SJCRH30 (cell line): ENCODE data around the gene VSTM4. TPM values are rescaled to one million over a fixed set of nuclear protein-coding genes. Genes with fewer than 3 reads are reported as not detected.

Experiments
- DNase-seq, 2 experiments: peaks; one replicate each; pipeline ENCODE4 v3.0.0-alpha.2; 2015 to 2020
- H3K27ac ChIP-seq: fragments of 250-450 bp; sonication (Bioruptor Pico); 2 replicates; pipeline ENCODE4 v1.5.1; 2020; ENCODE audit warnings: mild to moderate bottlenecking, moderate library complexity
- H3K27me3 ChIP-seq: fragments of 250-450 bp; sonication (Bioruptor Pico); 2 replicates; pipeline ENCODE4 v1.5.1; 2020; ENCODE audit warnings: mild to moderate bottlenecking, moderate library complexity
- H3K36me3 ChIP-seq: fragments of 250-450 bp; sonication (Bioruptor Pico); 2 replicates; pipeline ENCODE4 v1.5.1; 2020; ENCODE audit warnings: mild to moderate bottlenecking, moderate library complexity
- H3K4me1 ChIP-seq: fragments of 250-450 bp; sonication (Bioruptor Pico); 2 replicates; pipeline ENCODE4 v1.5.1; 2020; ENCODE audit warnings: mild to moderate bottlenecking, moderate library complexity
- H3K4me3 ChIP-seq: fragments of 250-450 bp; sonication (Bioruptor Pico); 2 replicates; pipeline ENCODE4 v1.5.1; 2020; ENCODE audit warnings: mild to moderate bottlenecking, moderate library complexity
- H3K9me3 ChIP-seq: fragments of 250-450 bp; sonication (Bioruptor Pico); replicated peaks from 2 replicates; pipeline ENCODE4 v1.5.1; 2020; ENCODE audit warnings: mild to moderate bottlenecking, moderate library complexity
- total RNA-seq: library from RNA; depleted of rRNA; stranded (reverse); fragments of >200 nt; shearing (Covaris generic); gene quantifications from 2 replicates; pipeline ENCODE4 v1.2.3, GENCODE V29; 2014

Gene VSTM4
- total RNA-seq, 1 experiment from 2014 or later: 7.2 TPM

- Histone ChIP-seq H3K4me3 (no peak overlapping the region), H3K27ac (no peak overlapping the region), H3K27me3 (no peaks in the 10 kb centered on the region), H3K4me1 (no peaks in the 10 kb centered on the region), H3K36me3 (no peaks in the 10 kb centered on the region), H3K9me3 (peaks cover 4% of the 10 kb centered on the region; the same call in 1 of the 2 replicates)
- no peak for DNase-seq
Measured at GRCh38 chr10:49081547-49082275, 33.6 kb downstream of the VSTM4 start.

- Histone ChIP-seq H3K9me3 (no peaks in the 10 kb centered on the region; the same call in 1 of the 2 replicates), H3K27ac (no peak overlapping the region), H3K27me3 (no peaks in the 10 kb centered on the region), H3K4me3 (no peak overlapping the region), H3K4me1 (no peaks in the 10 kb centered on the region), H3K36me3 (no peaks in the 10 kb centered on the region)
- no peak for DNase-seq
Measured at GRCh38 chr10:49080965-49081364, 34.4 kb downstream of the VSTM4 start.

GRCh38 chr10:49080071-49080470 lies 35.3 kb downstream of the VSTM4 start:
- peak; percentile 47 to 68 for DNase-seq
- Histone ChIP-seq H3K36me3 (no peaks in the 10 kb centered on the region), H3K4me3 (no peak overlapping the region), H3K9me3 (no peaks in the 10 kb centered on the region; the same call in 1 of the 2 replicates), H3K4me1 (no peaks in the 10 kb centered on the region), H3K27ac (no peak overlapping the region), H3K27me3 (no peaks in the 10 kb centered on the region)

- no peaks in the 10 kb centered on the region for H3K4me1 ChIP-seq
- no peak overlapping the region for H3K27ac ChIP-seq
- DNase-seq: no peak
- no peaks in the 10 kb centered on the region for H3K36me3 ChIP-seq
- no peak overlapping the region for H3K4me3 ChIP-seq
- H3K9me3 ChIP-seq: no peaks in the 10 kb centered on the region; the same call in 1 of the 2 replicates
- H3K27me3 ChIP-seq: no peaks in the 10 kb centered on the region
Measured at GRCh38 chr10:49079499-49079898, 35.8 kb downstream of the VSTM4 start.

- H3K4me3 ChIP-seq: no peak overlapping the region
- DNase-seq: no peak
- H3K4me1 ChIP-seq: no peaks in the 10 kb centered on the region
- H3K9me3 ChIP-seq: no peaks in the 10 kb centered on the region
- H3K36me3 ChIP-seq: no peaks in the 10 kb centered on the region
- H3K27ac ChIP-seq: no peak overlapping the region
- H3K27me3 ChIP-seq: no peaks in the 10 kb centered on the region
Measured at GRCh38 chr10:49079072-49079471, 36.2 kb downstream of the VSTM4 start.

GRCh38 chr10:49078433-49078832 lies 36.9 kb downstream of the VSTM4 start:
- Histone ChIP-seq H3K27me3 (no peaks in the 10 kb centered on the region), H3K4me1 (no peaks in the 10 kb centered on the region), H3K36me3 (no peaks in the 10 kb centered on the region), H3K4me3 (no peak overlapping the region), H3K27ac (no peak overlapping the region), H3K9me3 (no peaks in the 10 kb centered on the region)
- no peak for DNase-seq

GRCh38 chr10:49076741-49077521 lies 38.4 kb downstream of the VSTM4 start:
- DNase-seq: no peak
- H3K27me3 ChIP-seq: no peaks in the 10 kb centered on the region
- no peaks in the 10 kb centered on the region for H3K4me1 ChIP-seq
- no peaks in the 10 kb centered on the region for H3K9me3 ChIP-seq
- H3K4me3 ChIP-seq: no peak overlapping the region
- no peak overlapping the region for H3K27ac ChIP-seq
- no peaks in the 10 kb centered on the region for H3K36me3 ChIP-seq

GRCh38 chr10:49076319-49076718 lies 39.0 kb downstream of the VSTM4 start:
- Histone ChIP-seq H3K4me1 (no peaks in the 10 kb centered on the region), H3K27ac (no peak overlapping the region)

GRCh38 chr10:49075743-49076142 lies 39.6 kb downstream of the VSTM4 start:
- DNase-seq: no peak
- H3K27ac ChIP-seq: no peak overlapping the region
- H3K9me3 ChIP-seq: no peaks in the 10 kb centered on the region
- H3K27me3 ChIP-seq: no peaks in the 10 kb centered on the region
- H3K4me3 ChIP-seq: no peak overlapping the region
- H3K36me3 ChIP-seq: no peaks in the 10 kb centered on the region
- no peaks in the 10 kb centered on the region for H3K4me1 ChIP-seq

More at GRCh38 chr10:49076319-49076718, 39.0 kb downstream of the VSTM4 start:
- Histone ChIP-seq H3K9me3 (no peaks in the 10 kb centered on the region), H3K27me3 (no peaks in the 10 kb centered on the region), H3K4me3 (no peak overlapping the region), H3K36me3 (no peaks in the 10 kb centered on the region)
- no peak for DNase-seq

- Histone ChIP-seq H3K36me3 (no peaks in the 10 kb centered on the region), H3K9me3 (no peaks in the 10 kb centered on the region), H3K27ac (no peak overlapping the region), H3K4me1 (no peaks in the 10 kb centered on the region), H3K27me3 (no peaks in the 10 kb centered on the region), H3K4me3 (no peak overlapping the region)
- peak in 1 of 2 experiments; percentile 36 for DNase-seq
Measured at GRCh38 chr10:49074836-49075682, 40.3 kb downstream of the VSTM4 start.

GRCh38 chr10:49072166-49072885 lies 43.0 kb downstream of the VSTM4 start:
- no peak for DNase-seq
- no peaks in the 10 kb centered on the region for H3K36me3 ChIP-seq
- no peak overlapping the region for H3K4me3 ChIP-seq
- no peaks in the 10 kb centered on the region for H3K27me3 ChIP-seq
- H3K9me3 ChIP-seq: no peaks in the 10 kb centered on the region
- no peak overlapping the region for H3K27ac ChIP-seq
- no peaks in the 10 kb centered on the region for H3K4me1 ChIP-seq

- Histone ChIP-seq H3K9me3 (no peaks in the 10 kb centered on the region), H3K4me1 (no peaks in the 10 kb centered on the region), H3K4me3 (no peak overlapping the region), H3K27me3 (no peaks in the 10 kb centered on the region), H3K36me3 (no peaks in the 10 kb centered on the region), H3K27ac (no peak overlapping the region)
- DNase-seq: no peak
Measured at GRCh38 chr10:49071160-49071761, 44.1 kb downstream of the VSTM4 start.

GRCh38 chr10:49070701-49071100 lies 44.6 kb downstream of the VSTM4 start:
- Histone ChIP-seq H3K27me3 (no peaks in the 10 kb centered on the region), H3K36me3 (no peaks in the 10 kb centered on the region), H3K4me3 (no peak overlapping the region), H3K27ac (no peak overlapping the region), H3K9me3 (no peaks in the 10 kb centered on the region), H3K4me1 (no peaks in the 10 kb centered on the region)
- no peak for DNase-seq

GRCh38 chr10:49068672-49069217 lies 46.6 kb downstream of the VSTM4 start:
- H3K4me1 ChIP-seq: no peaks in the 10 kb centered on the region
- H3K4me3 ChIP-seq: no peak overlapping the region
- H3K27me3 ChIP-seq: no peaks in the 10 kb centered on the region
- DNase-seq: no peak
- H3K36me3 ChIP-seq: no peaks in the 10 kb centered on the region; the same call in 1 of the 2 replicates
- H3K27ac ChIP-seq: no peak overlapping the region
- no peaks in the 10 kb centered on the region for H3K9me3 ChIP-seq
